ENCODE data around the gene KIF3C. TPM values are rescaled to one million over a fixed set of nuclear protein-coding genes. Genes with fewer than 3 reads are reported as not detected.
A peak's percentile ranks its signal among the peaks of the same experiment; 100 is the strongest.

The KIF3C gene
- total and polyA plus RNA-seq, 10 of the 15 experiments (the other 5 are each of a cell fraction or from before 2014, with no cell fraction given), result 0.10 to 0.63 (median 0.46) TPM

- TF ChIP-seq PKNOX1 (IDR thresholded peaks at IDR 0.05), result no peak
- no peak for TF ChIP-seq FOS (IDR thresholded peaks at IDR 0.05; ENCODE audit: borderline replicate concordance, extremely low read depth, insufficient read length)
- peak; percentile 84 for TF ChIP-seq GABPA (IDR thresholded peaks at IDR 0.05; ENCODE audit: low read depth)
- TF ChIP-seq CHD2 (IDR thresholded peaks at IDR 0.05; ENCODE audit: borderline replicate concordance, low read depth, low read length), result 0 out of 2 replicates have a peak, but pooled peaks have one; percentile 8
- no peak for TF ChIP-seq SUPT20H (IDR thresholded peaks at IDR 0.05; ENCODE audit: borderline replicate concordance, control insufficient read depth, low read depth, low read length)
- no peak for TF ChIP-seq TCF3 (IDR thresholded peaks at IDR 0.05; ENCODE audit: borderline replicate concordance, insufficient read depth, low read depth, low read length)
- TF ChIP-seq HDAC6 (IDR thresholded peaks at IDR 0.05; ENCODE audit: unreplicated experiment), result no peak
- TF ChIP-seq PML (IDR thresholded peaks at IDR 0.05; ENCODE audit: low read length), result peak; percentile 77; the same call in 1 of the 2 replicates
- TF ChIP-seq RELB (IDR thresholded peaks at IDR 0.05; ENCODE audit: low read depth), result peak; percentile 35; the same call in 1 of the 2 replicates
- TF ChIP-seq USF1 (IDR thresholded peaks at IDR 0.05; ENCODE audit: borderline replicate concordance, extremely low read length, insufficient read depth, low read depth, low read length), result peak; percentile 88
- TF ChIP-seq BCLAF1 (IDR thresholded peaks at IDR 0.05), result no peak
- TF ChIP-seq TCF7 (IDR thresholded peaks at IDR 0.05; ENCODE audit: borderline replicate concordance), result no peak
- no peak for TF ChIP-seq BMI1 (IDR thresholded peaks at IDR 0.05; ENCODE audit: borderline replicate concordance)
- no peak for TF ChIP-seq JUNB (IDR thresholded peaks at IDR 0.05)
- TF ChIP-seq LARP7 (IDR thresholded peaks at IDR 0.05), result peak; percentile 41; the same call in 1 of the 2 replicates
Observed at GRCh38 chr2:25878361-25879132, 103.8 kb downstream of the KIF3C start, which contains the start of gene ASXL2 (continued).

All from GM12878 (cell line).